ENCODE data around the gene HSPB1. TPM values are rescaled to one million over a fixed set of nuclear protein-coding genes. Genes with fewer than 3 reads are reported as not detected.

HSPB1 gene
- total RNA-seq, 6 experiments from 2014 or later: 64.4 to 275 (median 234) TPM

DNA sequence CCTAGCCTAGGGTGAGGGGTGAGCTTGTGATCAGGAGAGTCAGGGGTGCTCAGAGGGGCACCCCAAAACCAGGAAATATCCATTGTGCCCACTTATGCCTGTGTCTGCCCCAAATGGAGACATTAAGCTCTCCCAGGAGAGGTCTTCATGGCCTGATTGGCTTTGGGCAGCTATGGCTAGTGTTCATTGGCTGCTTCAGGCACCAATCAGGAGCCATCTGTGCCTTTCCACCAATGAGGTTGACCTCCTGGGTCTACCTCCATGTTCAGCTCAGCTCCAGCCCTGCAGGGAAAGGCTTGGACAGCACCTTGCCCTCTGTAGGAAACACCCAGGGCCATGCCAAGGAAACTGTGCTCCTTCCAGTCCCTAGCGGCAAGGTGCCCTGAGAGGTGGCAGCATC is 23.9 kb upstream of the HSPB1 start:
- Histone ChIP-seq H3K9me3 (no peaks in the 10 kb centered on the region), H3K4me3 (no peak overlapping the region), H3K4me1 (no peaks in the 10 kb centered on the region), H3K27ac (no peak overlapping the region), H3K36me3 (no peaks in the 10 kb centered on the region), H3K27me3 (no peaks in the 10 kb centered on the region)
- TF ChIP-seq CTCF (IDR thresholded peaks at IDR 0.05): no peak
- TF ChIP-seq POLR2A (IDR thresholded peaks at IDR 0.05): no peak
- intact Hi-C loops (cut with DNase I): no loop called here
- ATAC-seq: no peak
- no peak for DNase-seq
- WGBS (ENCODE audit: insufficient coverage, low coverage, low lambda C conversion rate, missing lambda C conversion rate): no CpG with 5 or more reads among the region's 1 CpG

DNA sequence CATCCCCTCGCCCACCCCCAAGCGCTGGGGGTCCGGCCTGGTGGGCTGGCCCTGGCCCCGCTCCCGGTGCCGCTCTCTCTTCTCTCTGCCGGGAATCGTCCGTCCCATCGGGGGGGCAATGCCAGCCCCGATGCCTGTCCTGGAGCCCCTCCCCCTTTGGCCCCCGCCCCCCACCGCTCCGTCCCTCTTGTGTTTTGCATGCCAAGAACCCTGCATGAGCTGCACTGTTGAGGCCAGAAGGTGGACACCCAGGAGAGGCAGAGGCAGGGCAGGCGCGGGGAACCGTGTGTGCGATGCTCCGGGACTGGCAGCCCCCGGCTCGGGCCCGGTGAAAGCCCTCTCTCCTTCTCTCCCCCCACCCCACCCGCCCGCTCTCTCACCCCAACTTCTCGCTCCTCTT is 22.1 kb upstream of the HSPB1 start:
- H3K4me1 ChIP-seq: no peaks in the 10 kb centered on the region
- no peaks in the 10 kb centered on the region for H3K9me3 ChIP-seq
- DNase-seq: no peak
- 14% methylated on average over 8 of the region's 25 CpGs for WGBS (ENCODE audit: insufficient coverage, low coverage, low lambda C conversion rate, missing lambda C conversion rate)
- H3K36me3 ChIP-seq: no peaks in the 10 kb centered on the region
- no peak overlapping the region for H3K4me3 ChIP-seq
- ATAC-seq: peak in 1 of 4 donors; percentile 17
- intact Hi-C loops (cut with DNase I): no loop called here
- no peaks in the 10 kb centered on the region for H3K27me3 ChIP-seq
- TF ChIP-seq CTCF (IDR thresholded peaks at IDR 0.05) (no peak), POLR2A (IDR thresholded peaks at IDR 0.05) (no peak)
- H3K27ac ChIP-seq: no peak overlapping the region

- no peak overlapping the region for H3K4me3 ChIP-seq
- ATAC-seq: peak in 3 of 4 donors; percentile 23 to 41 (median 33)
- H3K9me3 ChIP-seq: no peaks in the 10 kb centered on the region
- no peaks in the 10 kb centered on the region for H3K36me3 ChIP-seq
- intact Hi-C loops (cut with DNase I): no loop called here
- WGBS (ENCODE audit: insufficient coverage, low coverage, low lambda C conversion rate, missing lambda C conversion rate): 3% methylated on average over 32 of the region's 63 CpGs
- TF ChIP-seq CTCF (IDR thresholded peaks at IDR 0.05) (no peak), POLR2A (IDR thresholded peaks at IDR 0.05) (no peak)
- no peak overlapping the region for H3K27ac ChIP-seq
- no peaks in the 10 kb centered on the region for H3K4me1 ChIP-seq
- H3K27me3 ChIP-seq: no peaks in the 10 kb centered on the region
- DNase-seq: no peak
Observed at GRCh38 chr7:76281006-76281705, 21.3 kb upstream of the HSPB1 start.

GRCh38 chr7:76281706-76282343 is 20.6 kb upstream of the HSPB1 start:
- no peaks in the 10 kb centered on the region for H3K36me3 ChIP-seq
- H3K4me1 ChIP-seq: no peaks in the 10 kb centered on the region
- TF ChIP-seq POLR2A (IDR thresholded peaks at IDR 0.05) (no peak), CTCF (IDR thresholded peaks at IDR 0.05) (no peak)
- DNase-seq (no peak), ATAC-seq (no peak)
- no peaks in the 10 kb centered on the region for H3K27me3 ChIP-seq
- H3K4me3 ChIP-seq: no peak overlapping the region
- H3K27ac ChIP-seq: no peak overlapping the region
- WGBS (ENCODE audit: insufficient coverage, low coverage, low lambda C conversion rate, missing lambda C conversion rate): 5% methylated on average over 16 of the region's 36 CpGs
- H3K9me3 ChIP-seq: no peaks in the 10 kb centered on the region
- intact Hi-C loops (cut with DNase I): no loop called here
